SJCRH30 (cell line): ENCODE measurements around the gene DNM3. TPM values are rescaled to one million over a fixed set of nuclear protein-coding genes. Genes with fewer than 3 reads are reported as not detected.

Source experiments
- DNase-seq, 2 experiments: peaks; one replicate each; pipeline ENCODE4 v3.0.0-alpha.2; 2015 to 2020
- H3K27ac ChIP-seq: fragments of 250-450 bp; sonication (Bioruptor Pico); 2 replicates; pipeline ENCODE4 v1.5.1; 2020; ENCODE audit warnings: mild to moderate bottlenecking, moderate library complexity
- H3K27me3 ChIP-seq: fragments of 250-450 bp; sonication (Bioruptor Pico); 2 replicates; pipeline ENCODE4 v1.5.1; 2020; ENCODE audit warnings: mild to moderate bottlenecking, moderate library complexity
- H3K36me3 ChIP-seq: fragments of 250-450 bp; sonication (Bioruptor Pico); 2 replicates; pipeline ENCODE4 v1.5.1; 2020; ENCODE audit warnings: mild to moderate bottlenecking, moderate library complexity
- H3K4me1 ChIP-seq: fragments of 250-450 bp; sonication (Bioruptor Pico); 2 replicates; pipeline ENCODE4 v1.5.1; 2020; ENCODE audit warnings: mild to moderate bottlenecking, moderate library complexity
- H3K4me3 ChIP-seq: fragments of 250-450 bp; sonication (Bioruptor Pico); 2 replicates; pipeline ENCODE4 v1.5.1; 2020; ENCODE audit warnings: mild to moderate bottlenecking, moderate library complexity
- H3K9me3 ChIP-seq: fragments of 250-450 bp; sonication (Bioruptor Pico); replicated peaks from 2 replicates; pipeline ENCODE4 v1.5.1; 2020; ENCODE audit warnings: mild to moderate bottlenecking, moderate library complexity
- total RNA-seq: library from RNA; depleted of rRNA; stranded (reverse); fragments of >200 nt; shearing (Covaris generic); gene quantifications from 2 replicates; pipeline ENCODE4 v1.2.3, GENCODE V29; 2014

The DNM3 gene
- total RNA-seq, 1 experiment from 2014 or later: 13.7 TPM

DNA sequence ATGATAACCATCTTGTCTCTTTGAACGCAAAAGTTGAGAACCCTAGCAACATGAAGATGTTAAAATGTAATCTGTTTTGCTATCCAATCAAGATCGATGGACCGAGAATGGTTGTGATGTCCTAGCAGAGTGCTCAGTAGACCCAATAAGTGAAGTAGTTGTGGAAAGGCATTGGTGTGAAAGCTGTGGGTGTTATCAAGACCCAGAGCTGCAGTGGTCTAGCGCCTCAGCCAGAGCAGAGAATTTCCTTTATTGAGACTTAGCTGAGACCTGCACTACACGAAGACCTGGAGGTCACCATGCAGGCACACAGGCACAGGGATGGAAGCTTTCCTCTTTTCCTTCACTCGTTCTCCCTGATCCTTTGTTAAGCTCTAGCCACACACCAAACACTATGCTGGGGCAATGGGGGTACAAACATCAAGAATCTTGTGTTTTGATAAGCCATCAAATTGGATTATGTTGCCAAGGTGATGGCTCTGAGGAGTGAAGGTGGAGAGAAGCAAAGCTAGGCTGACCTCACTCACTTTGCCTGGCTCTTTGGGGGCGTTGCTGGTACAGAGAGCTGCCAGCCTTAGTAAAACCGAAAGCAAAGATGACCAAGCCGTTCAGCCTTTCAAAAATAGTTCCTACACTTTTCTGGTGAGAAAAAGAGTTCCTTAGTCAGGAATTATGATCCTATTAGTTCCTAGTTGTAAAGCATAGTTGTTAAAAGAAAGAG is 35.7 kb upstream of the DNM3 start:
- DNase-seq: no peak
- Histone ChIP-seq H3K27ac (no peak overlapping the region), H3K4me3 (no peak overlapping the region), H3K4me1 (peaks cover 3% of the 10 kb centered on the region; the same call in 1 of the 2 replicates), H3K36me3 (no peaks in the 10 kb centered on the region), H3K27me3 (no peaks in the 10 kb centered on the region), H3K9me3 (no peaks in the 10 kb centered on the region)

DNA sequence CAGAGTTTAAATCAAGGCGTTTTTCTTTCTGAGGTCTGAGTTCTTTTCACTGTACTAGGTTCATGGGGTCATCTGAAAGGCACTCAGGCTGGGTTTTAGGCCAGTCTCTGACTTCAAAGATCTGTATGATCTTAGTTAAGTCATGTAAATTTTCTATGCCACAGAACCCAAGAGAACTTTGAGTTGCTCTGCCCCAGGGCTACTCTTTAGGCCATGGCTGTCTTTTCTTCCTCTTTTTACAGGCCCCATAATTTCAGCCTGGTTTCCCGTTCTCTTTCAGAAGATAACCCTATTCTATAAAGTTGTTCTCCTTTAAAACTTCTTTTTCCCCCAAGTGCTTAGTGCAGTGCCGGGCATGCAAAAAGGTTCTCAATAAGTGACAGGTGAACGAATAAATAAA is 33.7 kb upstream of the DNM3 start:
- H3K27ac ChIP-seq: no peak overlapping the region
- no peaks in the 10 kb centered on the region for H3K9me3 ChIP-seq
- H3K4me3 ChIP-seq: no peak overlapping the region
- H3K27me3 ChIP-seq: no peaks in the 10 kb centered on the region
- DNase-seq: no peak
- no peaks in the 10 kb centered on the region for H3K4me1 ChIP-seq
- H3K36me3 ChIP-seq: no peaks in the 10 kb centered on the region

DNA sequence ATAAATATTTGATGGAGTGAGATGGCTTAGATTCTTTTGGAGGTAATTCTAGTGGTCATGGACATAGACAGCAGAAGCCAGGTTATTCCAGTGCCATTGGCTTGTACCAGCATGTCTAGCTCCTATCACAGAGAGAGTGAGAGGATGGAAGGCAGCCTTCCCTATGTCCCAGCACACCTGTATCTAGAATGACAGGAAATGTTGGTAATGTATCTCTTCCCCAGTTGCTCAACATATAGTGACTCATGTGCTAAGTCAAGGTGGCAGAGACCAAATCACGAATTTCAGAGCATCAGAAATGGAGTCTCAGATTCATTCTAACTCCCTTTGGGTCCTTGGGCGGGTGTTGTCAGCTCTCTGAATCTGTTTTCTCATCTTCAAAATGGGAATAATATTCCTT is 31.5 kb upstream of the DNM3 start:
- Histone ChIP-seq H3K36me3 (no peaks in the 10 kb centered on the region), H3K27ac (no peak overlapping the region), H3K4me3 (no peak overlapping the region), H3K27me3 (no peaks in the 10 kb centered on the region), H3K4me1 (peaks cover 4% of the 10 kb centered on the region), H3K9me3 (no peaks in the 10 kb centered on the region; the same call in 1 of the 2 replicates)
- no peak for DNase-seq

DNA sequence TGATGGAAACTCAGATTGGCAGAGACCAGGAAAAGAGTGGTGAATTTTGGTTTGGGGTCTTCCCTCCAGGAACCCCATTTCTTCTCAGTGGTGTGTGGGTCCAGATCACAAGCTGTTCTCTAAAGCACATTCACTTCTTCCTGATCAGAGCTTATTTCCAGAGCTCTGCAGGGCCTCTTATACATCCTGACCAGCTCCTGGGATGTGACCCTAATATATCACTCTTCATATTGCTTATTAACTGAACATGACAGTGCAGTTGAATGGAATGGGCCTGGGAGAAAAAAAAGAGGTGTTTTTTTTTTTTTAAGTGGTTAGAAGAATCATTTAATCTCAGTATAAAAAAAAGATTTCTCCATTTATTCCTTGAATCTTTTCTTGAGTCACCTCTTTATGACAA is 29.6 kb upstream of the DNM3 start:
- Histone ChIP-seq H3K4me1 (peaks cover 18% of the 10 kb centered on the region), H3K27ac (no peak overlapping the region), H3K4me3 (no peak overlapping the region), H3K36me3 (no peaks in the 10 kb centered on the region), H3K27me3 (no peaks in the 10 kb centered on the region), H3K9me3 (no peaks in the 10 kb centered on the region; the same call in 1 of the 2 replicates)
- DNase-seq: no peak

DNA sequence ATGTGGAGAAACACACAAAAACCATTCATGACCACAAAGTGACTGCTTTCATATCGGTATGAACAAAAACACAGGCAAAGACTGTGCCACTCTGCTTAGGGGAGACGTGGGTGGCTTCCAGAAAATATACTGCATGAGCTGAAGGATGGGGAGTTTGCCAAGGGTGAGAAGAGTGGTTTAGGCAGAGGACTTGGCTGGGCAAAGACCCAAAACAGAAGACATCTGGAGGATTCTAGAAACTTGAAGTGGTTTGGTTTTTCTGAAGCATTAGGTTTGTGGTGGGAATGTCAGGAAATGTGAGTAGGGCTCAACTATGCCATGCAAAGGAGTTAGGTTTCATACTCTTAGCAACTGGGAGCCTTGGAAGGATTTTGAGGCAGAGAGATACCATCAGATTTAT is 26.6 kb upstream of the DNM3 start:
- H3K36me3 ChIP-seq: no peaks in the 10 kb centered on the region
- H3K27me3 ChIP-seq: no peaks in the 10 kb centered on the region
- H3K4me1 ChIP-seq: peaks cover 32% of the 10 kb centered on the region
- no peaks in the 10 kb centered on the region; the same call in 1 of the 2 replicates for H3K9me3 ChIP-seq
- DNase-seq: peak in 1 of 2 experiments; percentile 54
- H3K27ac ChIP-seq: no peak overlapping the region; the same call in 1 of the 2 replicates
- H3K4me3 ChIP-seq: no peak overlapping the region

DNA sequence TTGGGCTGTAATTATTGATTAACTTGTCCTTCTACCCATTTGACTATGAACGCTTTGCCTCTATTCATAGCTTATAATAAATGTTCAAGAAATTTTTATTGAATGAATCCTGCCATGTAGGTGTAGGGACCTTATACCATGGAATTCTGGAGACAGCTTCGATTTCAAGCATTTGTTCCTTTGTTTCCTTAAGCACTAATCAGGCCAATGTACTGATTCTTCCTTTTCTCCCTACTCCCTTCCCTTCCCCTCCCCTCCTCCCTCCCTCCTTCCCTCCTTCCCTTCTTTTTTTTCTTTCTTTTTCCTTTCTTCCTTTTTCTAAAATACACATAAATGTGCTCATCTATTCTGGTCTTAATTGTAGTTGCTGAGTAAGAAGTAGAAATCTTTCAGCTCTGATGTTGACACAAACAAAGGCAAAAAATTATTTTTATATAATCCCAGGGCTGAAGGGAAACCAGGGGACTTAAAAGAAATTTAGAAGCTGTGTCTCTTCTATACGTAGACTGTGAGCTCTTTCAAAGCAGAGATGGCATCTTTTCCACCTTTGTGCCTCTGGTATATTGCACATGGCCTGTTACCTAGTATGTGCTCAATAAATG is 24.9 kb upstream of the DNM3 start:
- Histone ChIP-seq H3K4me1 (peaks cover 32% of the 10 kb centered on the region), H3K27ac (no peak overlapping the region; the same call in 1 of the 2 replicates), H3K9me3 (no peaks in the 10 kb centered on the region; the same call in 1 of the 2 replicates), H3K36me3 (no peaks in the 10 kb centered on the region), H3K27me3 (no peaks in the 10 kb centered on the region), H3K4me3 (no peak overlapping the region)
- no peak for DNase-seq

DNA sequence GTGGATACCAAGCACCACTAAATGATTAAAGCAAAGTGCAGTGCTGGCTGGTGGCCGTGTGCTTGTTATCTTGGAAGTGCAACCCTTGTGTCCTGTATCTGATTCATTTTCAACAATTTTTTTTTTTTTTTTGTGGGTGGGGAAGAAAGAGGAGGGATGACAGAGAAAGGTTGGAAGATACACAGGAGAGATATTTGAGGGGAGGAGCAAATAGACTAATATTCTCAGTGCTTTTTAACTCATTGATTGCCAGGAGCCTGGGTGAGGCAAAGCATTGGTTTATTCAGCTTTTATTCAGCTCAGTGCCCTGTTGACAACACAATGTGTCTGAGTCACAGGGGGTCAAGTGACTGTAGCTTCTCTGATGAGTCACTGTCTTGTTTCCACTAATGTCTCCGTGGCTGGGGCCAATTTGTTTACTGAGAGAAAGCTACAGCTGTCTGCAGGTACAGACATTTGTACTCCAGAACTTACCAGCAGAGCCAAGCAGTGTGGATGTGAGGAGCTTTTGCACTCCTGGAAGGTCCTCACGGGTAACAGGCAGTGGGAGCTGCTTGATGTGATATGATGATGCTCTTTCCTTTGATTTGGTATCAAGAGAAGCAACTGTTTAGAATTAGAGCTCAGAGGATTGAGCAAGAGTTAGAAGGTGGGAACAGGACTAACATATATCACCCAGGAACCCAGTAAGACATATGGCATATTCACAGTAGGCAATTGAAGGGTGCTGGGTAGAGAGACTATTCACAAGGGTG is 23.6 kb upstream of the DNM3 start:
- Histone ChIP-seq H3K27ac (peak overlapping the region; percentile 48), H3K27me3 (no peaks in the 10 kb centered on the region), H3K4me1 (peaks cover 32% of the 10 kb centered on the region), H3K4me3 (no peak overlapping the region), H3K36me3 (no peaks in the 10 kb centered on the region), H3K9me3 (no peaks in the 10 kb centered on the region; the same call in 1 of the 2 replicates)
- peak; percentile 65 to 77 for DNase-seq

DNA sequence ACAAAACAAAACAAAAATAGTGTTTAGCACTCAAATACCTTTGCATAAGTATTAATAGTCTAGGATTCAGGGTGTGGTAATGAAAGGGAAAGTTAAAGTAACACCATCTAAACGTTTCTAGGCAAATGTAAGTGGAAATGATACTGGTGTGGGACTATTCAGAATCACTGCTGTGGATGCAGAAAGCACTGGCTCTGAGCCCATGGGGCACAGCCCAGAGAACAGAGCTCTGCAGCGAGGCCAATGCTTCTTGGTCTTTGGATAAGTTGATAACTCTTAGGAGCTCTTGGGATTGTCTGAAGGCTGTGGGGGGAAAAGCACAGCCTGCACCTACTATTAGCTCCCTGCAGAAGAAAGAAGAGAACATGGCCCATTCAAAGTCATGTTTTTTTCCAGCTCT is 21.4 kb upstream of the DNM3 start:
- Histone ChIP-seq H3K36me3 (no peaks in the 10 kb centered on the region), H3K27me3 (no peaks in the 10 kb centered on the region), H3K4me1 (peaks cover 27% of the 10 kb centered on the region), H3K9me3 (no peaks in the 10 kb centered on the region; the same call in 1 of the 2 replicates), H3K4me3 (no peak overlapping the region), H3K27ac (no peak overlapping the region)
- no peak for DNase-seq

DNA sequence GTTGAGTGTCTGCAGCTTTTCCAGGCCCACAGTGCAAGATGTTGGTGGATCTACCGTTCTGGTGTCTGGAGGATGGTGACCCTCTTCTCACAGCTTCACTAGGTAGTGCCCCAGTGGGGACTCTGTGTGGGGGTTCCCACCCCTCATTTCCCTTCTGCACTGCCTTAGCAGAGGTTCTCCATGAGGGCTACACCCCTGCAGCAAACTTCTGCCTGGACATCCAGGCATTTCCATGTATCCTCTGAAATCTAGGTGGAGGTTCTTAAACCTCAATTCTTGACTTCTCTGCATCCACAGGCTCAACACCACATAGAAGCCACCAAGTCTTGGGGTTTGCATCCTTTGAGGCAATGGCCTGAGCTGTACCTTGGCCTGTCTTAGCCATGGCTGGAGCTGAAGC is 14.3 kb upstream of the DNM3 start:
- H3K27me3 ChIP-seq: no peaks in the 10 kb centered on the region
- no peak for DNase-seq
- 0 out of 2 replicates have a peak, but pooled peaks cover 4% of the 10 kb centered on the region for H3K4me1 ChIP-seq
- no peak overlapping the region for H3K4me3 ChIP-seq
- no peak overlapping the region for H3K27ac ChIP-seq
- H3K9me3 ChIP-seq: peaks cover 18% of the 10 kb centered on the region
- H3K36me3 ChIP-seq: no peaks in the 10 kb centered on the region

DNA sequence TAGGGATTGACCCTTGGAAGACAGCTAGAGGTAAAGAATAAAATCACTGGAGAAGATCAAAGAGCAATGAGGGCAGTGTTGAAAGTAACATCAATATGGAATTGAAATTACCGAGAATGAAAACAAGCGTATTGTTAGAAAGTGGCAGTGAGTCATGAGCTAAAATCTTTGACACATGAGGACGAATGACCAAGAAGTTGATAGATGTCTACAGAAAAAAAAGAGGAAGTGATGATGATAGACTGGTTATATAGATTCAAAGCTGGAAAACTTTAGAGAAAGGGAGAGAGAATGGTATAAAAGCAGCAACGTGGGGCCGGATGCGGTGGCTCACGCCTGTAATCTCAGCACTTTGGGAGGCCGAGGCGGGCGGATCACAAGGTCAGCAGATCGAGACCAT is 12.5 kb upstream of the DNM3 start:
- no peak for DNase-seq
- H3K9me3 ChIP-seq: peaks cover 18% of the 10 kb centered on the region
- H3K27ac ChIP-seq: no peak overlapping the region
- H3K4me1 ChIP-seq: peaks cover 16% of the 10 kb centered on the region
- no peaks in the 10 kb centered on the region for H3K36me3 ChIP-seq
- no peak overlapping the region for H3K4me3 ChIP-seq
- H3K27me3 ChIP-seq: no peaks in the 10 kb centered on the region

DNA sequence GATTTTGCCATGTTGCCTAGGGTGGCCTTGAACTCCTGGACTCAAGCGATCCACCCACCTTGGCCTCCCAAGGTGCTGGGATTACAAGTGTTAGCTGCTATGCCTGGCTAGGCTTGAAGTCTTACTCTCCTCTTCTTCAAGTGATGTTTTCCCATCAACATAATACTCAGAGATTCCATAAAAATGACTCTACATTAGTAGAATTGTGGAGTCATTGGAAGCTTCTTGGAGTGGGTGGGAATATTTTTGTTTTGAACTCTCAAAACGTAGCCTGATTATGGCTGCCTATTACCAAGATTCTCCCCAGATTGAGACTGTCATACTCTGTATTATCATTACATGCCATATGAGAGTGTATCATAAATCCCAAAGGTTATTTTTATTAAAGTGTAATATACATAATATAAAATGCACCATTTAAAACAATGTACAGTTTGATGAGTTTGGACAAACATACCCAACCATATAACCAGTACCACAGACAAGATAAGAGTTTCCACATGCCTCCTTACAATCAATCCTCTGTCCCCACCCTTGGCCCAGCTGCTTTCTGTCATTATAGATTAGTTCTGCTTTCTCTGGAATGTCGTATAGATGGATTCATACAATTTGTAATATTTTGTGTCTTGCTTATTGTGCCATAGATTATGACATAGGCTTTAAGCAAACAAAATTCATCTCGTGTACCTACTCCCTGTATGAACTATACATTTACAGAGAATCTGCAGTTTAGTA is 8.0 kb upstream of the DNM3 start:
- H3K9me3 ChIP-seq: peaks cover 2% of the 10 kb centered on the region
- DNase-seq: peak; percentile 82 to 93
- H3K36me3 ChIP-seq: no peaks in the 10 kb centered on the region
- no peak overlapping the region for H3K4me3 ChIP-seq
- no peaks in the 10 kb centered on the region for H3K27me3 ChIP-seq
- peak overlapping the region; percentile 96 for H3K27ac ChIP-seq
- H3K4me1 ChIP-seq: peaks cover 28% of the 10 kb centered on the region

DNA sequence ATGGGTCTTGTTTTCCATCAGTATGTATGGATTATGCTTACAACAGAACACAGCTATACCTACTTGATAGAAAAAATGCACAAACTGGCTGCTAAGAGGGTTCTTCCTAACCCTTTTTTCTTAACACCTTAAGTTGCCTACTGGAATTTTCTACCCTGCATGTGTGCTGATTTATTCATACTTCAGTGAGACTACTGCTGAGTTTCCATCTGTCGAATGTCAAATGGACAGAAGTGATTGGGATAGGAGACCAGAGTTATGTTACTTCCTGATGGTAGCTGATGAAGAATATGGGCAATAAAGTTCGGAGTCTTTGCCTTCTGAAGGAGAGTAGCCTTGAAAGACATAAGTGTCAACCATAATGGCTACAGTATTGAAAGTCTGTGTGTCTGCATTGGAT is 6.5 kb upstream of the DNM3 start:
- H3K27ac ChIP-seq: peak overlapping the region; percentile 96
- H3K36me3 ChIP-seq: no peaks in the 10 kb centered on the region
- no peaks in the 10 kb centered on the region for H3K9me3 ChIP-seq
- H3K4me1 ChIP-seq: peaks cover 28% of the 10 kb centered on the region
- H3K27me3 ChIP-seq: no peaks in the 10 kb centered on the region
- peak in 1 of 2 experiments; percentile 13 for DNase-seq
- H3K4me3 ChIP-seq: no peak overlapping the region

DNA sequence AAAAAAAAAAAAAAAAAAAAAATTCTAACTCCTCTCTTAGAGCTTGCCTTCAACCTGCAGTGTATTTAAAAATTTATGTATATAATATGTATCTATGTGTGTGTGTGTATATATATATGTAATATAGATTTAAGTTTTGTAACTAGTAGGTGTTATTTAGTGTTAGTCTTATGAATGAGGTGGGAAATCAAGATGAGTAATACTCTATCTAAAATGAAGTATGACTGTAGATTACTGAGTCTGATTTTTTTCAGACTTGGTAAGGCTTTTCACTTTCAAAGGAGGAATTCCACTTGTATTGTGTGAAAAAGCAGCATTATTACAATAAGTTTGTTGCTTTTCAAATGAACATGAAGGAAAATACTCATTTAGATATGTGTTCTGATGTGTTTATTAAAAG is 5.4 kb upstream of the DNM3 start:
- H3K4me1 ChIP-seq: peaks cover 28% of the 10 kb centered on the region
- no peaks in the 10 kb centered on the region for H3K9me3 ChIP-seq
- no peaks in the 10 kb centered on the region for H3K27me3 ChIP-seq
- no peak overlapping the region for H3K27ac ChIP-seq
- no peak overlapping the region for H3K4me3 ChIP-seq
- no peaks in the 10 kb centered on the region for H3K36me3 ChIP-seq
- DNase-seq: no peak

DNA sequence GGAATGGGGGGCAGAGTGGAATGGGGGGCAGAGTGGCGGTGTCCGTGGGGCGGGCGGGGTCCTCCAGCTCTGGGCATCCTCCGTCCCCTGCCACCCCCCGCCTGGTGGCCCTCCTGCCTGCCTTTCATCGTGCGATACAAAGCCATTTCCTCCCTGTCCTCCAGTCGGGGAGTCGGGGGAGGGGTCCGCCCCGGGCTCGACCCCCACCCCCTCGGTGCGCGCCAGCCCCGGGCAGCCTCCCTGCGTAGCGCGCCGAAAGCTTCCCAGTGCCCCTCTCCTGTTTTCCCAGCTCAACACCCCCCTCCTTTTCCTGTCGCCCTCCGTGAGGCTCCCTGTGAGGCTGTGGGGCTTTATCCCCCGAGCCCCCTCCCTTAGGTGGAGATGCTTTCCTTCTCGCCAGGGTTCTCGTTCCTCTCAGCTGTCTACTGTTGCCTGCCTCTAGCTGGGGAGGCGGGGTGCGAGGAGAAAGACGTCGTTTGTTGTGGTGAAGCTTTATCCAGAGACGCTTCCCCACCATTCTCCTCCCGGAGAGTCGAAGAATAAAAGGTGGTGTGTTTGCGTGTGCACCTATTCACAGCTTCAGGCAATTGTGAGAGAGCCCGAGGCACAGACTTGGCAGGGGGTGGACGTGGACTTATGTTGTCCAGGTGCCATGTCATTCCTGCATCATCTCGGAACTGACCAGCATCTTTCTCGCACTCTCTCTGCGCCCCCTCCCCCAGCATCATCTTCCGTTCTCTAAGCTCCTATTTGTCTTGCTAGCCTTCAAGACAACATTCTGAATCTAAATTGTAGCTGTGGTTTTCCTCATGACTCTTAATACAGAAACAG is 848 bp downstream of the DNM3 start:
- DNase-seq: peak; percentile 51 to 68
- no peaks in the 10 kb centered on the region for H3K9me3 ChIP-seq

More for the DNA sequence above, 848 bp downstream of the DNM3 start:
- Histone ChIP-seq H3K27ac (peak overlapping the region; percentile 43; the same call in 1 of the 2 replicates), H3K36me3 (no peaks in the 10 kb centered on the region), H3K27me3 (no peaks in the 10 kb centered on the region), H3K4me1 (no peaks in the 10 kb centered on the region), H3K4me3 (peak overlapping the region; percentile 86)
